ENCODE data around the gene ADCYAP1R1. TPM values are rescaled to one million over a fixed set of nuclear protein-coding genes. Genes with fewer than 3 reads are reported as not detected.

The ADCYAP1R1 gene
- total RNA-seq, 4 donors from 2014 or later = 1.9 to 7.4 (median 3.4) TPM

GRCh38 chr7:31108097-31108657 is 56.1 kb downstream of the ADCYAP1R1 start:
- no peak for DNase-seq
- in situ Hi-C loops (cut with MboI; ENCODE audit: low pct_ligation_motif_present in 1 of 4, low pct_unique_long_range_greater_than_20kb in 1 of 4, low sequenced_read_pairs in 3 of 4) (loop anchor here in 1 of 4 donors (25.0 kb wide), 1 partner anchor 296 kb away; no protein-coding TSS in a partner anchor), intact Hi-C loops (cut with DNase I; ENCODE audit: low total_unique reads) (no loop called here)
- Histone ChIP-seq H3K27me3 (no peaks in the 10 kb centered on the region), H3K9me3 (no peaks in the 10 kb centered on the region), H3K4me3 (no peak overlapping the region), H3K36me3 (no peaks in the 10 kb centered on the region), H3K27ac (no peak overlapping the region), H3K4me1 (no peaks in the 10 kb centered on the region)
- 80% methylated on average over 1 of the region's 1 CpG; no CpG with 5 or more reads in 1 of the 2 donors for WGBS, 2 donors (ENCODE audit: low coverage in 1 of 2)
- no peak for TF ChIP-seq EP300 (IDR thresholded peaks at IDR 0.05; ENCODE audit: low read depth)
- TF ChIP-seq POLR2A (IDR thresholded peaks at IDR 0.05) = no peak
- TF ChIP-seq CTCF (IDR thresholded peaks at IDR 0.05) = no peak
- TF ChIP-seq POLR2AphosphoS5 (IDR thresholded peaks at IDR 0.05) = no peak

- TF ChIP-seq POLR2AphosphoS5 (IDR thresholded peaks at IDR 0.05) (no peak), EP300 (IDR thresholded peaks at IDR 0.05; ENCODE audit: low read depth) (no peak), CTCF (IDR thresholded peaks at IDR 0.05) (no peak), POLR2A (IDR thresholded peaks at IDR 0.05) (no peak)
- H3K27ac ChIP-seq = no peak overlapping the region
Measured at GRCh38 chr7:31109751-31110150, 57.6 kb downstream of the ADCYAP1R1 start.

GRCh38 chr7:31110331-31111108 is 58.4 kb downstream of the ADCYAP1R1 start:
- Histone ChIP-seq H3K27ac (no peak overlapping the region), H3K27me3 (no peaks in the 10 kb centered on the region), H3K4me1 (no peaks in the 10 kb centered on the region), H3K9me3 (no peaks in the 10 kb centered on the region), H3K4me3 (no peak overlapping the region), H3K36me3 (no peaks in the 10 kb centered on the region)
- no peak for DNase-seq
- TF ChIP-seq POLR2A (IDR thresholded peaks at IDR 0.05) (no peak), POLR2AphosphoS5 (IDR thresholded peaks at IDR 0.05) (no peak), EP300 (IDR thresholded peaks at IDR 0.05; ENCODE audit: low read depth) (no peak), CTCF (IDR thresholded peaks at IDR 0.05) (no peak)
- intact Hi-C loops (cut with DNase I; ENCODE audit: low total_unique reads) = no loop called here
- 82 to 88% methylated on average over 1 to 7 of the region's 7 CpGs for WGBS, 2 donors (ENCODE audit: low coverage in 1 of 2)
- in situ Hi-C loops (cut with MboI; ENCODE audit: low pct_ligation_motif_present in 1 of 4, low pct_unique_long_range_greater_than_20kb in 1 of 4, low sequenced_read_pairs in 3 of 4) = loop anchor here in 1 of 4 donors (25.0 kb wide), 1 partner anchor 298 kb away; no protein-coding TSS in a partner anchor

More at GRCh38 chr7:31109751-31110150, 57.6 kb downstream of the ADCYAP1R1 start:
- DNase-seq = no peak
- WGBS, 2 donors (ENCODE audit: low coverage in 1 of 2) = 80 to 100% methylated on average over 1 to 3 of the region's 3 CpGs
- in situ Hi-C loops (cut with MboI; ENCODE audit: low pct_ligation_motif_present in 1 of 4, low pct_unique_long_range_greater_than_20kb in 1 of 4, low sequenced_read_pairs in 3 of 4) (loop anchor here in 1 of 4 donors (25.0 kb wide), 1 partner anchor 297 kb away; no protein-coding TSS in a partner anchor), intact Hi-C loops (cut with DNase I; ENCODE audit: low total_unique reads) (no loop called here)
- Histone ChIP-seq H3K9me3 (no peaks in the 10 kb centered on the region), H3K36me3 (no peaks in the 10 kb centered on the region), H3K27me3 (no peaks in the 10 kb centered on the region), H3K4me3 (no peak overlapping the region), H3K4me1 (no peaks in the 10 kb centered on the region)

GRCh38 chr7:31111109-31111451 is 59.0 kb downstream of the ADCYAP1R1 start:
- in situ Hi-C loops (cut with MboI; ENCODE audit: low pct_ligation_motif_present in 1 of 4, low pct_unique_long_range_greater_than_20kb in 1 of 4, low sequenced_read_pairs in 3 of 4) (loop anchor here in 1 of 4 donors (25.0 kb wide), 1 partner anchor 299 kb away; no protein-coding TSS in a partner anchor), intact Hi-C loops (cut with DNase I; ENCODE audit: low total_unique reads) (no loop called here)
- Histone ChIP-seq H3K27ac (no peak overlapping the region), H3K4me1 (no peaks in the 10 kb centered on the region), H3K4me3 (no peak overlapping the region), H3K9me3 (no peaks in the 10 kb centered on the region), H3K27me3 (no peaks in the 10 kb centered on the region), H3K36me3 (no peaks in the 10 kb centered on the region)
- no peak for DNase-seq
- no peak for TF ChIP-seq CTCF (IDR thresholded peaks at IDR 0.05)
- TF ChIP-seq EP300 (IDR thresholded peaks at IDR 0.05; ENCODE audit: low read depth) = no peak
- no peak for TF ChIP-seq POLR2AphosphoS5 (IDR thresholded peaks at IDR 0.05)
- TF ChIP-seq POLR2A (IDR thresholded peaks at IDR 0.05) = no peak
